Activated CD8-positive, alpha-beta memory T cell treated with anti-CD3 and anti-CD28 coated beads for 36 hours (primary cell): Measurements from ENCODE around the gene REN. TPM values are rescaled to one million over a fixed set of nuclear protein-coding genes. Genes with fewer than 3 reads are reported as not detected.

Experiments
- total RNA-seq, 2 experiments: library from RNA; stranded (reverse); gene quantifications; one replicate each; pipeline ENCODE4 v1.2.3, GENCODE V29; 2021

REN gene
- total RNA-seq, 2 experiments from 2014 or later: not detected

Other genes starting within 250 kb of the REN start
- gene SOX13, start 93.2 kb downstream of the REN start, total RNA-seq: 1 to 10 TPM; 2.0 to 2.6 TPM
- 1 to 10 TPM in 1 of 2 experiments, under 1 TPM in 1; 0.96 to 1.1 TPM for gene ETNK2, start 14.3 kb downstream of the REN start, total RNA-seq
- gene KISS1, start 30.2 kb upstream of the REN start, total RNA-seq: not detected
- gene GOLT1A, start 47.7 kb upstream of the REN start, total RNA-seq: not detected
- under 1 TPM; 0.23 to 0.25 TPM for gene PLEKHA6, start 193.6 kb upstream of the REN start, total RNA-seq
- 10 to 100 TPM; 72.8 to 75.8 TPM for gene PPP1R15B, start 245.5 kb upstream of the REN start, total RNA-seq